Kidney (tissue), 14 donors: ENCODE measurements around the gene FZD7. TPM values are rescaled to one million over a fixed set of nuclear protein-coding genes. Genes with fewer than 3 reads are reported as not detected.

Source experiments
- DNase-seq, 5 donors: peaks; one replicate each; pipeline ENCODE4 v3.0.0-alpha.2; 2013 to 2020
- FAIRE-seq: peaks from 2 replicates; lab custom pipeline; 2012; peaks lifted over from hg19 to GRCh38; lab: Jason Lieb, UNC
- H3K27ac ChIP-seq, 2 donors: one replicate each; pipeline ENCODE4 v1.7.0; 2013; ENCODE audit warnings: low read depth in 2 of 2, low read length in 2 of 2, inconsistent platforms in 1 of 2
- H3K27me3 ChIP-seq: one replicate; pipeline ENCODE4 v1.7.1; 2013; ENCODE audit warnings: low read length, inconsistent platforms; ENCODE audit not compliant: control insufficient read depth, insufficient read depth
- H3K36me3 ChIP-seq, 3 donors: one replicate each; pipeline versions ENCODE4 v1.7.0 to v1.7.1; 2013; ENCODE audit warnings: low read length in 3 of 3, control low read depth in 1 of 3, inconsistent platforms in 1 of 3; ENCODE audit not compliant: insufficient read depth in 3 of 3, control insufficient read depth in 2 of 3
- H3K4me1 ChIP-seq, 3 donors: one replicate each; pipeline versions ENCODE4 v1.7.0 to v1.7.1; 2013; ENCODE audit warnings: low read length in 3 of 3, inconsistent platforms in 1 of 3, low read depth in 1 of 3; ENCODE audit not compliant: control insufficient read depth in 2 of 3, insufficient read depth in 2 of 3
- H3K4me3 ChIP-seq, 3 donors: one replicate each; pipeline versions ENCODE4 v1.7.0 to v1.8.1; 2013; ENCODE audit warnings: low read length in 3 of 3, control low read depth in 1 of 3, inconsistent platforms in 1 of 3
- H3K9ac ChIP-seq, 3 donors: one replicate each; pipeline versions ENCODE4 v1.7.0 to v1.7.1; 2013; ENCODE audit warnings: low read length in 3 of 3, control low read depth in 1 of 3, inconsistent platforms in 1 of 3
- H3K9me3 ChIP-seq, 3 donors: one replicate each; pipeline versions ENCODE4 v1.7.0 to v1.7.1; 2013; ENCODE audit warnings: low read length in 3 of 3, control low read depth in 1 of 3, inconsistent platforms in 1 of 3; ENCODE audit not compliant: control insufficient read depth in 2 of 3, insufficient read depth in 1 of 3
- intact Hi-C: fragments of 100-400 bp; cut with DNase I; formaldehyde crosslinking; loops from one replicate; pipeline ENCODE4 v1.11.1; 2022
- polyA plus RNA-seq: library from polyadenylated mRNA; stranded (reverse); fragments of 350-450 nt; fragmentation: Illumina TruSeq; extraction: RNeasy Lipid Tissue Mini Kit (QIAGEN cat#74804); gene quantifications from one replicate; pipeline ENCODE4 v1.2.3, GENCODE V29; 2014; ENCODE audit warnings: low read depth, low replicate concordance; ENCODE audit not compliant: insufficient read depth
- total RNA-seq: library from RNA; stranded (reverse); fragmentation: NEBNext Ultra II Directional; extraction: Animal tissue kit (Norgen Biotek cat#: 25700); gene quantifications from one replicate; pipeline ENCODE4 v1.2.1, GENCODE V29; 2021
- TF ChIP-seq, protein P1 (sequence below): IDR thresholded peaks from 3 replicates; pipeline ENCODE4 v1.5.1; 2012; ENCODE audit warnings: mild to moderate bottlenecking, moderate library complexity, borderline replicate concordance; ENCODE audit not compliant: insufficient read depth; ENCODE audit errors: extremely low read depth
- donor health status: control.
- donor health status: control.
- donor health status: control.
- donor health status: control.
- donor health status: control.
- donor health status: DM: yes; HTN: yes; CAD: no.
- donor health status: Normal renal cell carcinoma (clear cell type).

FZD7 gene
- total and polyA plus RNA-seq, 2 donors from 2014 or later, result 5.6 to 14.0 TPM

- DNase-seq, result no peak
- Histone ChIP-seq H3K27me3 (no peaks in the 10 kb centered on the region), H3K36me3 (no peaks in the 10 kb centered on the region), H3K4me3 (no peak overlapping the region), H3K4me1 (no peaks in the 10 kb centered on the region), H3K9me3 (no peaks in the 10 kb centered on the region), H3K9ac (no peak overlapping the region), H3K27ac (no peak overlapping the region)
- intact Hi-C loops, result no loop called here
- no peak for FAIRE-seq
- TF ChIP-seq, protein P1, sequence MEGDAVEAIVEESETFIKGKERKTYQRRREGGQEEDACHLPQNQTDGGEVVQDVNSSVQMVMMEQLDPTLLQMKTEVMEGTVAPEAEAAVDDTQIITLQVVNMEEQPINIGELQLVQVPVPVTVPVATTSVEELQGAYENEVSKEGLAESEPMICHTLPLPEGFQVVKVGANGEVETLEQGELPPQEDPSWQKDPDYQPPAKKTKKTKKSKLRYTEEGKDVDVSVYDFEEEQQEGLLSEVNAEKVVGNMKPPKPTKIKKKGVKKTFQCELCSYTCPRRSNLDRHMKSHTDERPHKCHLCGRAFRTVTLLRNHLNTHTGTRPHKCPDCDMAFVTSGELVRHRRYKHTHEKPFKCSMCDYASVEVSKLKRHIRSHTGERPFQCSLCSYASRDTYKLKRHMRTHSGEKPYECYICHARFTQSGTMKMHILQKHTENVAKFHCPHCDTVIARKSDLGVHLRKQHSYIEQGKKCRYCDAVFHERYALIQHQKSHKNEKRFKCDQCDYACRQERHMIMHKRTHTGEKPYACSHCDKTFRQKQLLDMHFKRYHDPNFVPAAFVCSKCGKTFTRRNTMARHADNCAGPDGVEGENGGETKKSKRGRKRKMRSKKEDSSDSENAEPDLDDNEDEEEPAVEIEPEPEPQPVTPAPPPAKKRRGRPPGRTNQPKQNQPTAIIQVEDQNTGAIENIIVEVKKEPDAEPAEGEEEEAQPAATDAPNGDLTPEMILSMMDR, result no peak
These were observed 27.4 kb upstream of the FZD7 start for GRCh38 chr2:202006301-202006700.

DNA sequence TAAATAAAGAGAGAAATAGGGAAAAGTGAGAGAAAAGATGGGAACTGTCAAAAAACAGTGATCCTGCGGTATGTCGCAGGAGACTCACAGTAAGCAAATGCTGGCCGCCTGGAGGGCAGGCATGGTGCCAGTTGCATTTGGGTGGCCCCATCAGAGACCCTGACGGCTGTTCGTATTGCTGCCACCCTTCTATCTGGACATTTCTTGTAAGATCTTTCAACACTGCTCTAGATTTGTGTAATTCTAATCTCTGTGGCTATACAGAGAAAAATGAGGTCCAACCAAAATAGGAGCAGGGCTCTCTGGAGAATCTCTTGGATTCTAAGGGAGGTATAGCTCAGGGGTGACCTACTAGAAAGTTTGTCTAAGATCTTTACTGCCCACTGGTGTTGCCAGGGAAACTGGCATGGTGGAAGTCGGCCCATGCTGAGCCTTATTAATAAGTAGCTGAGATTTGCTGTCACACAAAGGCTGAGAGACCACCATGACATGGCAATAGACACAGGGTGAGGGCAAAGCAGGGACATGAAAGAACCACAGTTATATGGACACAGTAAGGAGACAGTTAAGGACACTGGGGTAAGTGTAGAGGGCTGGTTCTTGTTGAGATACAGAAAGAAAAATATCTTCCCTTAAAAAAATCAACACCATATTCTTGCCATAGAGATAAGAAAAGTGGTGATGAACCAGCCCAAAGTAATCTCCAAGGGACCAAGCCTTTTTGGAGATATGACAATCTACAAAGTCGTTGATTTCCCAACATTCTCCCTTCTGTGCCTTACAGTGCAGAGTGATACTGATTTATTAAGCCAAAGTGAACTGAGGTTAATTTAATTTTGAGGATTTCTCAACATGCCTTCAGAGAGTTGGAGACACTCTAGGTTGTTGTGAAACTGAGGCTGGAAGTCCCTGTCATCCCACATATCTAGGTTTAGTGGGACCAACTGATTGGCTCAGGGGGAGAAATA is 26.4 kb upstream of the FZD7 start:
- no peak overlapping the region for H3K9ac ChIP-seq
- TF ChIP-seq, protein P1, result no peak
- H3K4me1 ChIP-seq, result no peaks in the 10 kb centered on the region
- H3K27me3 ChIP-seq, result no peaks in the 10 kb centered on the region
- no peak overlapping the region for H3K4me3 ChIP-seq
- H3K36me3 ChIP-seq, result no peaks in the 10 kb centered on the region
- intact Hi-C loops, result no loop called here
- H3K9me3 ChIP-seq, result no peaks in the 10 kb centered on the region
- no peak overlapping the region for H3K27ac ChIP-seq
- no peak for DNase-seq
- FAIRE-seq, result no peak

DNA sequence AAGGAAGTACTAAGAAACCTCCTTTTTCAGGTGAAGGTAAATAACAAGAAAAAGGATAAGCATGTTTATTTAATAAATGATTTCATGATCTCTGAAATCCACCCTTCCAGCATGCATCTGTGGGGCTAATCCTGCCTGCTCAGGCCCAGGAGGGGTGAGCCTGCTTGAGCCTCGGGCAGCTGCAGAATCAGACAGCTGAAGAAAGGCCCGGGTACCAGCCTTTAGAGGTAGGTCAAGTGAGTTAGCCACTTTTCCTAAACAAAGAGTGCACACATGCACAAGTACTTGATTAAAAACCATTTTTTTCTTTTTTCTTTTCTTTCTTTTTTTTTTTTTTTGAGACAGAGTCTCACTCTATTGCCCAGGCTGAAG is 25.7 kb upstream of the FZD7 start:
- Histone ChIP-seq H3K36me3 (no peaks in the 10 kb centered on the region), H3K4me3 (no peak overlapping the region), H3K4me1 (no peaks in the 10 kb centered on the region), H3K27ac (no peak overlapping the region), H3K27me3 (no peaks in the 10 kb centered on the region), H3K9me3 (no peaks in the 10 kb centered on the region), H3K9ac (no peak overlapping the region)
- intact Hi-C loops, result no loop called here
- FAIRE-seq, result no peak
- no peak for DNase-seq
- TF ChIP-seq, protein P1, result no peak
